Breast epithelium (tissue), 4 donors: ENCODE measurements around the gene BNC2. TPM values are rescaled to one million over a fixed set of nuclear protein-coding genes. Genes with fewer than 3 reads are reported as not detected.

ENCODE experiments used
- DNase-seq, 2 donors: peaks; one replicate each; pipeline ENCODE4 v3.0.0-alpha.2; 2019; ENCODE audit warnings: low spot score in 2 of 2
- H3K27ac ChIP-seq, 2 donors: fragments of 200-600 bp; sonication (generic) in 1 of 2; one replicate each; pipeline ENCODE4 v1.5.1; 2016 to 2019; ENCODE audit warnings: mild to moderate bottlenecking in 1 of 2
- H3K27me3 ChIP-seq, 2 donors: fragments of 200-600 bp; sonication (generic) in 1 of 2; one replicate each; pipeline versions ENCODE4 v1.5.1 to v1.6.0; 2017 to 2019; ENCODE audit warnings: control low read depth in 1 of 2, mild to moderate bottlenecking in 1 of 2
- H3K36me3 ChIP-seq: fragments of 200-600 bp; one replicate; pipeline ENCODE4 v1.5.1; 2019
- H3K4me1 ChIP-seq, 2 donors: fragments of 200-600 bp; sonication (generic); one replicate each; pipeline ENCODE4 v1.5.1; 2016 to 2019; ENCODE audit warnings: control low read depth in 1 of 2
- H3K4me3 ChIP-seq, 3 donors: fragments of 200-600 bp; sonication (generic); 1 replicate in 2 of 3; 2 replicates in 1 of 3; pipeline ENCODE4 v1.5.1; 2016 to 2019; ENCODE audit warnings: mild to moderate bottlenecking in 3 of 3, moderate library complexity in 2 of 3
- H3K9me3 ChIP-seq, 2 donors: fragments of 200-600 bp; sonication (generic) in 1 of 2; one replicate each; pipeline ENCODE4 v1.5.1; 2016 to 2019; ENCODE audit warnings: control low read depth in 1 of 2
- CTCF ChIP-seq, 3 donors: fragments of 450-650 bp; IDR thresholded peaks; one replicate each; pipeline ENCODE4 v1.5.1; 2016 to 2017; ENCODE audit warnings: antibody characterized with exemption in 3 of 3, mild to moderate bottlenecking in 3 of 3, moderate library complexity in 3 of 3
- POLR2A ChIP-seq: fragments of 450-650 bp; IDR thresholded peaks from one replicate; pipeline ENCODE4 v1.6.1; 2016; ENCODE audit warnings: antibody characterized with exemption, mild to moderate bottlenecking, moderate library complexity
- POLR2AphosphoS5 ChIP-seq, 3 donors: sonication (generic); formaldehyde crosslinking; IDR thresholded peaks; one replicate each; pipeline ENCODE4 v1.6.1; 2017; ENCODE audit warnings: antibody characterized with exemption in 3 of 3
- intact Hi-C: fragments of 100-400 bp; cut with DNase I; formaldehyde crosslinking; loops from one replicate; pipeline ENCODE4 v1.15.1; 2023; ENCODE audit warnings: low total_unique reads
- total RNA-seq, 3 donors: library from RNA; depleted of rRNA; stranded (reverse); fragments of >200 nt; gene quantifications; one replicate each; pipeline ENCODE4 v1.1.0, GENCODE V29; 2016

Gene BNC2
- total RNA-seq, 3 donors from 2014 or later = 15.8 to 21.1 (median 17.0) TPM

DNA sequence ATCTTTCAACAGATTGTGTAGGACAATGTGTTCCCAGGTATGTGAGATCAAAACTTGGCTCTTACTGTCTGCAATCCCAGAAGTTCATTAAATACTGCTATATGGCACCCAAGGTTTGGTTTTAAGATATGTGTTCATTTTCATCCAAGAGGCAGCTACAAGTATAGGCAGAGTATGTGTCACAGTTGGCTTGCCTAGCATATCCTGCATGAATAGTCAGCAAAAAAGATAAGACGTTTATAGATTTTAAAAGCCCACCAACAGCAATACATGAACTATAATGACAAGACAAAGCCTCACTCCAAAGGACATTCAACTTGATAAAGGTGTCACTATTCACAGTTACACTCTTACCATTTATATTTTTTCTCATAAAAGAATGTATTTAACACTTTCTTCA lies 99.1 kb downstream of the BNC2 start:
- intact Hi-C loops = loop anchor here (5.0 kb wide), 1 partner anchor 146 kb away; no protein-coding TSS in a partner anchor
- no peak for TF ChIP-seq CTCF (IDR thresholded peaks at IDR 0.05)
- no peak for TF ChIP-seq POLR2AphosphoS5 (IDR thresholded peaks at IDR 0.05)
- no peak for TF ChIP-seq POLR2A

GRCh38 chr9:16769291-16769690 lies 101.2 kb downstream of the BNC2 start:
- TF ChIP-seq CTCF (IDR thresholded peaks at IDR 0.05) (no peak), POLR2AphosphoS5 (IDR thresholded peaks at IDR 0.05) (no peak), POLR2A (no peak)
- Histone ChIP-seq H3K4me3 (no peak overlapping the region), H3K36me3 (no peaks in the 10 kb centered on the region), H3K27ac (no peak overlapping the region), H3K4me1 (no peaks in the 10 kb centered on the region), H3K27me3 (no peaks in the 10 kb centered on the region), H3K9me3 (no peaks in the 10 kb centered on the region)
- DNase-seq = no peak
- intact Hi-C loops = no loop called here

More for the DNA sequence above, 99.1 kb downstream of the BNC2 start:
- no peaks in the 10 kb centered on the region for H3K27me3 ChIP-seq
- H3K4me1 ChIP-seq = no peaks in the 10 kb centered on the region
- H3K9me3 ChIP-seq = no peaks in the 10 kb centered on the region
- no peak overlapping the region for H3K4me3 ChIP-seq
- no peaks in the 10 kb centered on the region for H3K36me3 ChIP-seq
- no peak for DNase-seq
- H3K27ac ChIP-seq = no peak overlapping the region

DNA sequence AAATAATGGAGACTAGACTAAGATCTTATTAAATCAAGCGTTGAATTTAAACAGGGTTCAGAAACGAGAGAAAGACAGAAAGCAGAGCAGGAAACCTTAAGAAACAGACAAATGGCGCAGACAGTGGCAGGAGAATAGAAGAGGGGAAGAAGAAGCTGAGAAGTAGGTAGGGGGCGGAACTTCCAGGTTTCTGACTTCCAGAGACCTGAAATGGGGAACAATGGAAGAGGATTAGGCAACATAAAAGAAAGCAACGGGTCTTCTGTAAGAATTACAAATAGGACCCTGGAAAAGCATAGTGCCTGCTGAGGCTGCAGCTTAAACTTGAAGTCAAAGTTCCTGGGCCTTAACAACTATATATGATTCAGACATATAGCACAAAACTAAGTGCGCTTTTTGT lies 101.7 kb downstream of the BNC2 start:
- intact Hi-C loops = no loop called here
- Histone ChIP-seq H3K27me3 (no peaks in the 10 kb centered on the region), H3K36me3 (no peaks in the 10 kb centered on the region), H3K4me3 (no peak overlapping the region), H3K27ac (no peak overlapping the region), H3K9me3 (no peaks in the 10 kb centered on the region), H3K4me1 (no peaks in the 10 kb centered on the region)
- no peak for DNase-seq
- TF ChIP-seq CTCF (IDR thresholded peaks at IDR 0.05) = no peak
- TF ChIP-seq POLR2A = no peak
- no peak for TF ChIP-seq POLR2AphosphoS5 (IDR thresholded peaks at IDR 0.05)

- DNase-seq = no peak
- Histone ChIP-seq H3K4me3 (no peak overlapping the region), H3K27me3 (no peaks in the 10 kb centered on the region), H3K36me3 (no peaks in the 10 kb centered on the region), H3K27ac (no peak overlapping the region), H3K4me1 (no peaks in the 10 kb centered on the region), H3K9me3 (no peaks in the 10 kb centered on the region)
- intact Hi-C loops = no loop called here
- no peak for TF ChIP-seq POLR2A
- TF ChIP-seq CTCF (IDR thresholded peaks at IDR 0.05) = no peak
- no peak for TF ChIP-seq POLR2AphosphoS5 (IDR thresholded peaks at IDR 0.05)
These were observed 103.1 kb downstream of the BNC2 start for GRCh38 chr9:16767366-16767765.

DNA sequence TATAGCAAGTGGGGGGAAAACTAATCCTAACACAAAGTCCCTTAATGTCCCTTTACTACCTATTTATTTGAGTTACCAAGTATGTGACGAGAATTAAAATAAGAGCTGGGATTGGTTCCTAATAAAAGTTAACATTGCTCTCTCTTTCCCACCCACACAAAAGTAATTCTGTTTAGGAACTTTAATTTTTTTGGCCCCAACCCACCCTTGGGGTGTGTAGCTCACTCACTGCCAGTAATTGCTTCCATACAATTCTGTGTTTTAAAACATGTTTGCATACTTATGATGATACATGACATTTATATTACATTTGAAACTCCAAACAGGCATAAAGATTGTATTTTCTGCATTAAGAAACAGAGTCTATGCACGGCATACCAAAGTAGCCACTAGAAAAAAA lies 106.5 kb downstream of the BNC2 start:
- H3K27ac ChIP-seq = no peak overlapping the region
- H3K36me3 ChIP-seq = no peaks in the 10 kb centered on the region
- no peak for TF ChIP-seq CTCF (IDR thresholded peaks at IDR 0.05)
- no peak for DNase-seq
- H3K4me3 ChIP-seq = no peak overlapping the region
- no peaks in the 10 kb centered on the region for H3K27me3 ChIP-seq
- no peaks in the 10 kb centered on the region for H3K9me3 ChIP-seq
- intact Hi-C loops = loop anchor here (5.0 kb wide), 1 partner anchor 142 kb away; no protein-coding TSS in a partner anchor
- H3K4me1 ChIP-seq = no peaks in the 10 kb centered on the region
